ENCODE measurements around the gene MLLT1.

DNA sequence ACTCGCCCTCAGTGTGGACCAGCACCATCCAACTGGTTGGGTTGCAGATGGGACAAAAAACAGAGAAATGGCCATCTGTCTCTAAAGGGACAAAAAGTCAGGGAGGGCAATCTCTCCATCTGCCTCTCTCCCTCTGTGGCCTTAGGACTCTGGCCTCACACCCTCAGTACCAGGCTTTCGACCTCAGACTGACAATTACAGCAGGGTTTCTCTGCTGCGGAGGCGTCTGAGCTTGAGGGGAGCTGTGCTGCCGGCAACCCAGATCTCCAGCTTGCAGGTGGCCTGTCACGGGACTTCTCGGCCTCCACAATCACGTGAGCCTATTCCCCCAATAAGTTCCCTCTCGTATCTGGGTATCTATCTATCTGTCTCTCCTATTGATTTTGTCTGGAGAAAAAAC is 27.7 kb downstream of the MLLT1 start:
- TF ChIP-seq, protein P1, sequence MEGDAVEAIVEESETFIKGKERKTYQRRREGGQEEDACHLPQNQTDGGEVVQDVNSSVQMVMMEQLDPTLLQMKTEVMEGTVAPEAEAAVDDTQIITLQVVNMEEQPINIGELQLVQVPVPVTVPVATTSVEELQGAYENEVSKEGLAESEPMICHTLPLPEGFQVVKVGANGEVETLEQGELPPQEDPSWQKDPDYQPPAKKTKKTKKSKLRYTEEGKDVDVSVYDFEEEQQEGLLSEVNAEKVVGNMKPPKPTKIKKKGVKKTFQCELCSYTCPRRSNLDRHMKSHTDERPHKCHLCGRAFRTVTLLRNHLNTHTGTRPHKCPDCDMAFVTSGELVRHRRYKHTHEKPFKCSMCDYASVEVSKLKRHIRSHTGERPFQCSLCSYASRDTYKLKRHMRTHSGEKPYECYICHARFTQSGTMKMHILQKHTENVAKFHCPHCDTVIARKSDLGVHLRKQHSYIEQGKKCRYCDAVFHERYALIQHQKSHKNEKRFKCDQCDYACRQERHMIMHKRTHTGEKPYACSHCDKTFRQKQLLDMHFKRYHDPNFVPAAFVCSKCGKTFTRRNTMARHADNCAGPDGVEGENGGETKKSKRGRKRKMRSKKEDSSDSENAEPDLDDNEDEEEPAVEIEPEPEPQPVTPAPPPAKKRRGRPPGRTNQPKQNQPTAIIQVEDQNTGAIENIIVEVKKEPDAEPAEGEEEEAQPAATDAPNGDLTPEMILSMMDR (IDR thresholded peaks at IDR 0.05; ENCODE audit: low read depth, low read length, missing input control): no peak
- TF ChIP-seq YY1 (IDR thresholded peaks at IDR 0.05) (no peak), SP1 (IDR thresholded peaks at IDR 0.05) (no peak), FOXA1 (IDR thresholded peaks at IDR 0.05) (no peak), RAD21 (IDR thresholded peaks at IDR 0.05) (no peak), HNF4G (IDR thresholded peaks at IDR 0.05) (peak; percentile 61), JUND (IDR thresholded peaks at IDR 0.05) (no peak), TAF1 (conservative IDR thresholded peaks at IDR 0.05) (no peak), RXRA (IDR thresholded peaks at IDR 0.05) (peak; percentile 55 to 71), HNF4A (conservative IDR thresholded peaks at IDR 0.05) (peak; percentile 90 to 94)
- TF ChIP-seq, protein P2, sequence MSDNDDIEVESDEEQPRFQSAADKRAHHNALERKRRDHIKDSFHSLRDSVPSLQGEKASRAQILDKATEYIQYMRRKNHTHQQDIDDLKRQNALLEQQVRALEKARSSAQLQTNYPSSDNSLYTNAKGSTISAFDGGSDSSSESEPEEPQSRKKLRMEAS (IDR thresholded peaks at IDR 0.05): no peak
- TF ChIP-seq, protein P3, sequence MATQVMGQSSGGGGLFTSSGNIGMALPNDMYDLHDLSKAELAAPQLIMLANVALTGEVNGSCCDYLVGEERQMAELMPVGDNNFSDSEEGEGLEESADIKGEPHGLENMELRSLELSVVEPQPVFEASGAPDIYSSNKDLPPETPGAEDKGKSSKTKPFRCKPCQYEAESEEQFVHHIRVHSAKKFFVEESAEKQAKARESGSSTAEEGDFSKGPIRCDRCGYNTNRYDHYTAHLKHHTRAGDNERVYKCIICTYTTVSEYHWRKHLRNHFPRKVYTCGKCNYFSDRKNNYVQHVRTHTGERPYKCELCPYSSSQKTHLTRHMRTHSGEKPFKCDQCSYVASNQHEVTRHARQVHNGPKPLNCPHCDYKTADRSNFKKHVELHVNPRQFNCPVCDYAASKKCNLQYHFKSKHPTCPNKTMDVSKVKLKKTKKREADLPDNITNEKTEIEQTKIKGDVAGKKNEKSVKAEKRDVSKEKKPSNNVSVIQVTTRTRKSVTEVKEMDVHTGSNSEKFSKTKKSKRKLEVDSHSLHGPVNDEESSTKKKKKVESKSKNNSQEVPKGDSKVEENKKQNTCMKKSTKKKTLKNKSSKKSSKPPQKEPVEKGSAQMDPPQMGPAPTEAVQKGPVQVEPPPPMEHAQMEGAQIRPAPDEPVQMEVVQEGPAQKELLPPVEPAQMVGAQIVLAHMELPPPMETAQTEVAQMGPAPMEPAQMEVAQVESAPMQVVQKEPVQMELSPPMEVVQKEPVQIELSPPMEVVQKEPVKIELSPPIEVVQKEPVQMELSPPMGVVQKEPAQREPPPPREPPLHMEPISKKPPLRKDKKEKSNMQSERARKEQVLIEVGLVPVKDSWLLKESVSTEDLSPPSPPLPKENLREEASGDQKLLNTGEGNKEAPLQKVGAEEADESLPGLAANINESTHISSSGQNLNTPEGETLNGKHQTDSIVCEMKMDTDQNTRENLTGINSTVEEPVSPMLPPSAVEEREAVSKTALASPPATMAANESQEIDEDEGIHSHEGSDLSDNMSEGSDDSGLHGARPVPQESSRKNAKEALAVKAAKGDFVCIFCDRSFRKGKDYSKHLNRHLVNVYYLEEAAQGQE (IDR thresholded peaks at IDR 0.05): no peak
- TF ChIP-seq, protein P4, sequence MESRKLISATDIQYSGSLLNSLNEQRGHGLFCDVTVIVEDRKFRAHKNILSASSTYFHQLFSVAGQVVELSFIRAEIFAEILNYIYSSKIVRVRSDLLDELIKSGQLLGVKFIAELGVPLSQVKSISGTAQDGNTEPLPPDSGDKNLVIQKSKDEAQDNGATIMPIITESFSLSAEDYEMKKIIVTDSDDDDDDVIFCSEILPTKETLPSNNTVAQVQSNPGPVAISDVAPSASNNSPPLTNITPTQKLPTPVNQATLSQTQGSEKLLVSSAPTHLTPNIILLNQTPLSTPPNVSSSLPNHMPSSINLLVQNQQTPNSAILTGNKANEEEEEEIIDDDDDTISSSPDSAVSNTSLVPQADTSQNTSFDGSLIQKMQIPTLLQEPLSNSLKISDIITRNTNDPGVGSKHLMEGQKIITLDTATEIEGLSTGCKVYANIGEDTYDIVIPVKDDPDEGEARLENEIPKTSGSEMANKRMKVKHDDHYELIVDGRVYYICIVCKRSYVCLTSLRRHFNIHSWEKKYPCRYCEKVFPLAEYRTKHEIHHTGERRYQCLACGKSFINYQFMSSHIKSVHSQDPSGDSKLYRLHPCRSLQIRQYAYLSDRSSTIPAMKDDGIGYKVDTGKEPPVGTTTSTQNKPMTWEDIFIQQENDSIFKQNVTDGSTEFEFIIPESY (IDR thresholded peaks at IDR 0.05): no peak
- TF ChIP-seq, protein P5, sequence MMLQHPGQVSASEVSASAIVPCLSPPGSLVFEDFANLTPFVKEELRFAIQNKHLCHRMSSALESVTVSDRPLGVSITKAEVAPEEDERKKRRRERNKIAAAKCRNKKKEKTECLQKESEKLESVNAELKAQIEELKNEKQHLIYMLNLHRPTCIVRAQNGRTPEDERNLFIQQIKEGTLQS (IDR thresholded peaks at IDR 0.05): no peak
